SK-N-SH (cell line): ENCODE measurements around the gene COMMD7. TPM values are rescaled to one million over a fixed set of nuclear protein-coding genes. Genes with fewer than 3 reads are reported as not detected.

Source experiments
- CTCF ChIA-PET: fragments of 300-600, 350-600 bp; formaldehyde crosslinking; extraction: SDS; loops from one replicate; lab custom pipeline; 2021; lab: Yijun Ruan, JAX
- POLR2A ChIA-PET: fragments of 350-600 bp; sonication (Branson Sonifier 250); formaldehyde crosslinking; extraction: SDS; loops from one replicate; lab custom pipeline; 2020; ENCODE audit warnings: antibody characterized with exemption, inconsistent platforms; lab: Yijun Ruan, JAX
- DNase-seq: peaks from one replicate; pipeline ENCODE4 v3.0.0; 2012
- H2AFZ ChIP-seq: fragments of 200-600 bp; sonication (generic); 2 replicates; pipeline ENCODE4 v1.8.1; 2016; ENCODE audit warnings: antibody characterized with exemption, mild to moderate bottlenecking, low read depth
- H3F3A ChIP-seq: fragments of 200-600 bp; sonication (generic); replicated peaks from 2 replicates; pipeline ENCODE3; 2016; ENCODE audit warnings: antibody characterized with exemption, mild to moderate bottlenecking; ENCODE audit not compliant: insufficient read depth
- H3K27ac ChIP-seq, 2 experiments: fragments of 200-500 bp in 1 of 2; fragments of 200-600 bp in 1 of 2; sonication (Bioruptor generic) in 1 of 2; sonication (generic), shearing (Covaris generic) in 1 of 2; 2 replicates each; pipeline versions ENCODE4 v1.5.1 to v1.6.1; 2014 to 2016; ENCODE audit warnings: low read depth in 2 of 2, inconsistent platforms in 1 of 2, low read length in 1 of 2, mild to moderate bottlenecking in 1 of 2, mixed read lengths in 1 of 2
- H3K27me3 ChIP-seq: fragments of 200-600 bp; sonication (generic), shearing (Covaris generic); 2 replicates; pipeline ENCODE4 v1.6.1; 2016; ENCODE audit warnings: mixed run types; ENCODE audit not compliant: insufficient read depth
- H3K36me3 ChIP-seq, 2 experiments: fragments of 200-500 bp in 1 of 2; fragments of 200-600 bp in 1 of 2; sonication (Bioruptor generic) in 1 of 2; sonication (generic) in 1 of 2; replicated peaks in 1 of 2; 2 replicates each; pipeline versions ENCODE3 to v1.5.1; 2014 to 2016; ENCODE audit warnings: low read length in 1 of 2, mild to moderate bottlenecking in 1 of 2; ENCODE audit not compliant: insufficient read depth in 2 of 2, control insufficient read depth in 1 of 2
- H3K4me1 ChIP-seq, 2 experiments: fragments of 200-500 bp in 1 of 2; fragments of 200-600 bp in 1 of 2; sonication (Bioruptor generic) in 1 of 2; sonication (generic), shearing (Covaris generic) in 1 of 2; 2 replicates each; pipeline versions ENCODE4 v1.5.1 to v1.6.1; 2014 to 2016; ENCODE audit warnings: low read depth in 1 of 2, low read length in 1 of 2, mixed run types in 1 of 2; ENCODE audit not compliant: insufficient read depth in 2 of 2, control insufficient read depth in 1 of 2
- H3K4me2 ChIP-seq: fragments of 200-600 bp; sonication (generic), shearing (Covaris generic); 2 replicates; pipeline ENCODE4 v1.6.1; 2017; ENCODE audit warnings: mixed run types
- H3K4me3 ChIP-seq, 2 experiments: fragments of 200-500 bp in 1 of 2; fragments of 200-600 bp in 1 of 2; sonication (Bioruptor generic) in 1 of 2; sonication (generic), shearing (Covaris generic) in 1 of 2; 2 replicates each; pipeline versions ENCODE4 v1.5.1 to v1.8.1; 2014 to 2016; ENCODE audit warnings: low read depth in 2 of 2, inconsistent platforms in 1 of 2, low read length in 1 of 2, mild to moderate bottlenecking in 1 of 2, mixed read lengths in 1 of 2, moderate library complexity in 1 of 2
- H3K79me2 ChIP-seq: fragments of 200-600 bp; sonication (generic); 2 replicates; pipeline ENCODE4 v1.8.1; 2017; ENCODE audit warnings: mild to moderate bottlenecking; ENCODE audit not compliant: insufficient read depth
- H3K9ac ChIP-seq: fragments of 200-600 bp; sonication (generic); 2 replicates; pipeline ENCODE4 v1.6.1; 2017; ENCODE audit warnings: mixed run types
- H3K9me2 ChIP-seq: fragments of 200-600 bp; sonication (generic); 2 replicates; pipeline ENCODE4 v1.6.1; 2017; ENCODE audit warnings: mixed run types
- H3K9me3 ChIP-seq: fragments of 200-600 bp; sonication (generic); 2 replicates; pipeline ENCODE4 v1.6.1; 2017; ENCODE audit warnings: mixed run types, mild to moderate bottlenecking, moderate library complexity
- H4K20me1 ChIP-seq: fragments of 200-600 bp; sonication (generic); 2 replicates; pipeline ENCODE4 v1.6.1; 2017; ENCODE audit warnings: mild to moderate bottlenecking, mixed run types; ENCODE audit not compliant: insufficient read depth
- CHD2 ChIP-seq: fragments of 150-350 bp; IDR thresholded peaks from 2 replicates; pipeline ENCODE4 v1.6.1; 2018; ENCODE audit warnings: low read length; ENCODE audit not compliant: partially characterized antibody
- CTCF ChIP-seq: fragments of 200-600 bp; sonication (generic); IDR thresholded peaks from 2 replicates; pipeline ENCODE4 v1.6.1; 2017; ENCODE audit warnings: antibody characterized with exemption, mild to moderate bottlenecking, moderate library complexity
- FOXJ3 ChIP-seq: sonication (generic); formaldehyde crosslinking; IDR thresholded peaks from 2 replicates; pipeline ENCODE4 v1.5.1; 2020; ENCODE audit warnings: mild to moderate bottlenecking, missing genetic modification reagents
- IRF3 ChIP-seq: fragments of 150-350 bp; IDR thresholded peaks from 2 replicates; pipeline ENCODE4 v1.6.1; 2016; ENCODE audit warnings: mild to moderate bottlenecking, low read depth, low read length
- MAX ChIP-seq: IDR thresholded peaks from 2 replicates; pipeline ENCODE4 v1.4.0; 2012; ENCODE audit warnings: low read depth
- MEF2A ChIP-seq: IDR thresholded peaks from 2 replicates; pipeline ENCODE4 v1.4.0; 2012; ENCODE audit warnings: low read depth, borderline replicate concordance
- MXI1 ChIP-seq: IDR thresholded peaks from 2 replicates; pipeline ENCODE4 v1.6.1; 2012; ENCODE audit warnings: mild to moderate bottlenecking, low read depth, low read length, improper control_type of control experiment
- NFIC ChIP-seq: IDR thresholded peaks from 2 replicates; pipeline ENCODE4 v1.4.0; 2012; ENCODE audit warnings: borderline replicate concordance
- NRF1 ChIP-seq: IDR thresholded peaks from 2 replicates; pipeline ENCODE4 v1.6.1; 2012; ENCODE audit warnings: low read depth, mild to moderate bottlenecking, low read length
- PBX3 ChIP-seq: IDR thresholded peaks from 2 replicates; pipeline ENCODE4; 2012
- RAD21 ChIP-seq: IDR thresholded peaks from 2 replicates; pipeline ENCODE4 v1.6.1; 2012; ENCODE audit warnings: mild to moderate bottlenecking, low read length
- RFX5 ChIP-seq: IDR thresholded peaks from 2 replicates; pipeline ENCODE4 v1.6.1; 2012; ENCODE audit warnings: mild to moderate bottlenecking, improper control_type of control experiment, low read length
- SIN3A ChIP-seq: IDR thresholded peaks from 2 replicates; pipeline ENCODE4 v1.6.1; 2012; ENCODE audit warnings: low read depth, mild to moderate bottlenecking, low read length, moderate library complexity, borderline replicate concordance
- TAF1 ChIP-seq: IDR thresholded peaks from 2 replicates; pipeline ENCODE4 v1.6.1; 2012; ENCODE audit warnings: low read depth, mild to moderate bottlenecking, low read length, moderate library complexity, borderline replicate concordance
- TCF12 ChIP-seq: IDR thresholded peaks from 2 replicates; pipeline ENCODE4 v1.4.0; 2012
- TEAD4 ChIP-seq: IDR thresholded peaks from 2 replicates; pipeline ENCODE4 v1.4.0; 2012; ENCODE audit warnings: mild to moderate bottlenecking, borderline replicate concordance; ENCODE audit not compliant: insufficient read depth
- USF2 ChIP-seq: fragments of 150-350 bp; IDR thresholded peaks from 2 replicates; pipeline ENCODE4 v1.6.1; 2017; ENCODE audit warnings: antibody characterized with exemption, low read length, low read depth, borderline replicate concordance
- ZBTB33 ChIP-seq: IDR thresholded peaks from 2 replicates; pipeline ENCODE4 v1.4.0; 2012; ENCODE audit warnings: low read depth, borderline replicate concordance
- WGBS: methylation state at CpG from one replicate; pipeline ENCODE4 v1.1.6; 2017; ENCODE audit warnings: low lambda C conversion rate; 5-methylcytosine and 5-hydroxymethylcytosine counted together
- polyA plus RNA-seq, 3 experiments: library from polyadenylated mRNA; depleted of rRNA; stranded (reverse); fragments of >200 nt; gene quantifications; 2 replicates each; pipeline ENCODE4 v1.2.3, GENCODE V29; 2012

COMMD7 gene
- polyA plus RNA-seq, 1 of the 3 experiments (the other 2 are of a cell fraction): 38.0 TPM

GRCh38 chr20:32672394-32672981, 70.8 kb downstream of the COMMD7 start:
- Histone ChIP-seq H3K4me2 (no peak overlapping the region), H2AFZ (no peak overlapping the region), H3K9ac (no peak overlapping the region), H3F3A (no peaks in the 10 kb centered on the region), H3K27me3 (no peaks in the 10 kb centered on the region), H3K79me2 (no peaks in the 10 kb centered on the region), H3K27ac (no peak overlapping the region), H3K9me3 (no peaks in the 10 kb centered on the region), H4K20me1 (no peaks in the 10 kb centered on the region), H3K4me3 (no peak overlapping the region), H3K9me2 (no peaks in the 10 kb centered on the region), H3K4me1 (no peaks in the 10 kb centered on the region; a peak in 1 of 4 replicates), H3K36me3 (no peaks in the 10 kb centered on the region)
- TF ChIP-seq MEF2A: no peak
- no peak for TF ChIP-seq SIN3A
- TF ChIP-seq TEAD4: no peak
- TF ChIP-seq IRF3: no peak
- TF ChIP-seq MAX: no peak
- TF ChIP-seq NRF1: no peak
- TF ChIP-seq FOXJ3 (CRISPR knock-in tag): no peak
- TF ChIP-seq MXI1: no peak
- no peak for TF ChIP-seq RFX5
- TF ChIP-seq RAD21: no peak
- TF ChIP-seq ZBTB33: no peak
- no peak for TF ChIP-seq PBX3
- no peak for TF ChIP-seq NFIC
- TF ChIP-seq USF2: no peak
- TF ChIP-seq CTCF: no peak
- no peak for TF ChIP-seq CHD2
- TF ChIP-seq TAF1: no peak
- no peak for TF ChIP-seq TCF12
- WGBS: 85% methylated on average over 3 of the region's 3 CpGs
- ChIA-PET POLR2A (interaction anchor here (0.6 to 1.1 kb wide), 2 partner anchors 106 to 543 kb away, joined by 3 to 7 read pairs; no protein-coding TSS in a partner anchor), CTCF (interaction anchor here (0.5 to 7.1 kb wide), 3 partner anchors 106 to 335 kb away, joined by 3 to 101 read pairs (median 4); no protein-coding TSS in a partner anchor)
- peak; percentile 25 for DNase-seq
